Kidney tubule cell (primary cell): Measurements from ENCODE around the gene FCHSD2.

Source experiments
- DNase-seq: peaks from one replicate; pipeline ENCODE4 v3.0.0-alpha.2; 2018; ENCODE audit warnings: low spot score

The FCHSD2 gene

GRCh38 chr11:72970557-72971118 lies 171.5 kb downstream of the FCHSD2 start:
- DNase-seq: no peak

DNA sequence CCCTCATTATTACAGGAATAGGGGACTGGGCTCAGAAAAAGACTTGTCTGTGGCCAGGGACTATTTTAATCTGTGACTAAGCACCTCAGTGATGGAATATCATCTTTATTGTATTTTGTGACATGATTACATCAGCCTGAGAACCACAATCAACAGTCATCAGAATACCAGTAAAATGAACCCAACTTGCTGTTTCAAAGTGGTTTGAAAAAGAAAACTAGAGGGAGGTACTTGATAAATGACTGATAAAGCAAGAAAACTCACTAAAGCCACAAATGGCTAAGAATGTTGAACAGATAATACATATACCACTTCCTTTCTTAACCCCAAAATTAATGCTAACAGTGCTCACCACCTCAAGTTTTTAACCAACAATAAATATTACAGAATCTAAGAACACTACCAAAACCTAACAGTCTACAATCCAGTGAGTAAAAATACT lies 172.2 kb downstream of the FCHSD2 start:
- peak; percentile 61 for DNase-seq

- no peak for DNase-seq
Measured at GRCh38 chr11:72968390-72968789, 173.7 kb downstream of the FCHSD2 start.

DNA sequence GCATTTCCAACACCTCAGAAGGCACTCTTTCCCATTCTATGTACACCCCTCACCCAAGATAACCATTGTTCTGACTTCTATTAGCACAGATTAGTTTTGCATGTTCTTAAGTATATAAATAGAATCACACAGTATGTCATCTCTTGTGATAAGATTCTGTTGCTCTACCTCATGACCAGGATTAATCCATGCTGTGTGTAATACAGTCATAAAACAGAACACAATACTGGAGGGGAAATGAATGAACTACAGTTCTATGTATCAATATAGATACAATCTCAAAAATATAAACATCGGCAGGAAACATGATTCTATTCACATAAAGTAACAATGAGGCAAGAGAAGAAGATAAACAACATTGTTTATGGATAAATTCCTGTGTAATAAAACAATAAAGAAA lies 176.4 kb downstream of the FCHSD2 start:
- DNase-seq: no peak

DNA sequence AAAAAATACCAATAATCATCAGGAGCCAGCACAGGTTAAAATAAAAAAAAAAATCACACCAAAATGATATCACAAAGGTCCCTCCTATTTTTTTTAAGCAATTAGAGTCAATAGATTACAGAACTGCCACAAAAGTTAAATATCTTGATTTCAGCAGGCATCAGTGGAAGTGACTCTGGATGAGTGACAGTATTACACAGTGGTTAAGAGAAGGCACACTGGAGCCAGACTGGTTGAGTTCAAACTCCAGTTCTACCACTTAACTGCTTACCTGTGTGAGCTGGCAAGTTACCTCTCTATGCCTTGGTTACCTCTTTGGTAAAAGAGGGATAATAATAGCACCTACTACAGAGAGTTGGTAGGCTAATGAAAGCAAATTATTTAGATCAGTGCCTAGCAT lies 179.4 kb downstream of the FCHSD2 start:
- no peak for DNase-seq

- DNase-seq: no peak
Measured at GRCh38 chr11:72962084-72962483, 180.0 kb downstream of the FCHSD2 start.

DNA sequence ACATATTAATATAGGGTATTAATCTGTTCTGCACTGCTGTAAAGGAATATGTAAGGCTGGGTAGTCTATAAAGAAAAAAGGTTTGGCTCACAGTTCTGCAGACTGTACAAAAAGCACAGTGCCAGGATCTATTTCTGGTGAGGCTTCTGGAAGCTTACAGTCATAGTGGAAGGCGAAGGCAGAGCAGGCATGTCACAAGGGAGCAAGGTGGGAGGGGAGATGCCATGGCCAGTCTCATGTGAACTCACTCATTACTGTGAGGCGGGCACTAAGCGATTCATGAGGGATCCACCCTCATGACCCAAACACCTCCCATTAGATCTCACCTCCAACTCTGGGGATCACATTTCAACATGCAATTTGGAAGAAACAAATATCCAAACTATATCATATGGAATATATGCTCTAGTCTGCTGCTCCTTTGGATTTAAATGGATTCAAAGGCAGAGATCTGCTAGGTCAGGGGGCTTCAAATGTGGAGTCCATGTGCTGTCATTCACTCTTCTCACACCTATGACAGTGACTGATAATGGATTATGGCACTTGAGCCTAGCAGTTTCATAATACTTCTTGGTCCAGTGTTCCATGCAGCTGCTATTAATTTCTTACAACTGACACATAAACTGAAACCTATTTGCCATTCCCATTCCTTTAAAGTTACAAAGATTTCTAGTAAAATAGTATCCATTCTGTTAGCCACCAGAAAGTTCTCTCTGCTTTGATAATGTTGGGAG lies 182.0 kb downstream of the FCHSD2 start:
- no peak for DNase-seq

- no peak for DNase-seq
Measured at GRCh38 chr11:72958791-72959190, 183.3 kb downstream of the FCHSD2 start.

DNA sequence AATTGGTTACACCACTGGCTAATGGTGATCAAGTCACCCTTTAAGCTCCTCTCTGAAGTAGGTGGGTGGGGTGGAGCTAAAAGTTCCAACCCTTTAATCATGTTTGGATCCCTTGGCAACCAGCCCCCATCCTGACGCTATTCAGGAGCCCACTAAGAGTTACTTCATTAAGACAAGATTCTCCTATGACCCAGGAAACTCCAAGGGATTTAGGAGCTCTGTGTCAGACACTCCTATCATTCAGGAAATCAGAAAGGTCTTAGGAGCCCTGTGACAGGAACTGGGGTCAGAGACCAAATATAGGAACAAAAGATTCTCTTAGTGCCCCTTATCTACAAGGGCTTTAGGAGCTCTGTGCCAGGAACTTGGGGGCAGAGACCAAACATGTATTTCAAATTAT lies 186.7 kb downstream of the FCHSD2 start:
- no peak for DNase-seq

DNA sequence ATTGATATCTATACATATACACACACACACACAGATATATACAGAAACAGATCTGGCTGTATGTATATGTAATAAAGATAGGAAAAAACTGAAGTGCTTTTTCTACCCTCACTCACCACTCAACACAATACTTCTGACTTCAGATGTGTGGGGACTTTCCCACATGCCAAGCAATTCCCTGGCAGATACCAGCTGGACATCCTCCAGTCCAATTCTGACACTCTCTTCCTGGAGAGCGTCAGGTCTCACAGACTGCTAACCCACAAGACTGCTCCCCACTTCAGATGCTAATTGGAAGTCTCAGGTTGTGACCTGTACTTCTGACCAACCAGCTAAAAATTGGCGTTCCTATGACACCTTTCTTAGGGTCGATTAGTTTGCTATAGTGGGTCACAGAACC lies 187.3 kb downstream of the FCHSD2 start:
- peak; percentile 67 for DNase-seq

DNA sequence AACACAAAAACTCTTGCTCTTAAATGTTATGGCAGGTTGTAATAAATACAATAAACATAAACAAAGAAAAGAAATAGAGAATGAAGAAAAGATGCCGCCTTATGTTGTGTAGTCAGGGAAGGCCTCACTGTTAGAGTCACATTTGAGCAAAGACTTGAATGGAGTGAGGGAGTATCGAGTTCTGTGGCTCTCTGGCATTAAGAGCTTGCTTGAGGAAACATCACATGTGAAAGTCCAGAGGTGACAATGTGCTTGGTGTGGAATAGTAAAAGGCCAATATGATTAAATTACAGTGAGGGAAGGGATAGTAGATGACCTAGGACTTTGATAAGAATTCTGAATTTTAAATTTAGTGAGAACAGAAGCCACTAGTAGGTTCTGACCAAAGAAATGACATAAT lies 188.5 kb downstream of the FCHSD2 start:
- DNase-seq: no peak

DNA sequence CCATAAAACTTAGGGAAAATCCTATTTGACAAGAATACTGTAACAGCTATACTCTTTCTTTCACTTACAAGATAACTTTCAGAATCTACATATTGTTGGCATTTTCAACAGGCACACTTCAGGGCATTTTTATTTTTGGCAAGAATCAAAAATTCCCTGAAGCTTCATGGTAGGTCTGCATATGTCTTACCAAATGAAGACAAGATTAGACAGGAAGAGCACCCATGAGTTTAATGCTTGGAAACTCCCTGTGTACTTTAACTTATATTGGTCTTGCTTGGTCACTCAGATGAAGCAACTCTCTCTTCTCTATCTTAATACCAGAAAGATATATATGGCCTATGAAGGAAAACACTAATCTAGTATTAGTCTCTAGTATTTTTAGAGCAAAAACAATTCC lies 190.2 kb downstream of the FCHSD2 start:
- peak; percentile 10 for DNase-seq

- no peak for DNase-seq
Measured at GRCh38 chr11:72951193-72951592, 190.9 kb downstream of the FCHSD2 start.

GRCh38 chr11:72950685-72951084 lies 191.4 kb downstream of the FCHSD2 start:
- DNase-seq: no peak

GRCh38 chr11:72947229-72947628 lies 194.9 kb downstream of the FCHSD2 start:
- no peak for DNase-seq

DNA sequence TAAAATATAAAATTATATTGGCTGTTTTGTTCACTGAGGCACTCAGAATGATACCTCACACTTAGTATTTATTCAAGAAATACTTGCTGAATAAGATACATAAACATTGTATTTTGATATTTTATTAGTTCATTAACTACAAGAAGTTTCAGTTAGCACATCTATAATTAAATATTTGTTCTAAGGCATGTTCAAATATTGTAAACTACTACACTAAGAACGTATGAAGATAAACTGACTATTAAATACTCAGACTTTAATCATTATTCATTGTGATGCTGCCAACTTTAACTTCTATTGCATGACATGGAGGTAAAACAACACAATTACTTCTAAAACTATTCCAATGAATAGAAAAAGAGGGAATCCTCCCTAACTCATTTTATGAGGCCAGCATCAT lies 198.5 kb downstream of the FCHSD2 start:
- DNase-seq: no peak

GRCh38 chr11:72940417-72940816 lies 201.7 kb downstream of the FCHSD2 start:
- no peak for DNase-seq

DNA sequence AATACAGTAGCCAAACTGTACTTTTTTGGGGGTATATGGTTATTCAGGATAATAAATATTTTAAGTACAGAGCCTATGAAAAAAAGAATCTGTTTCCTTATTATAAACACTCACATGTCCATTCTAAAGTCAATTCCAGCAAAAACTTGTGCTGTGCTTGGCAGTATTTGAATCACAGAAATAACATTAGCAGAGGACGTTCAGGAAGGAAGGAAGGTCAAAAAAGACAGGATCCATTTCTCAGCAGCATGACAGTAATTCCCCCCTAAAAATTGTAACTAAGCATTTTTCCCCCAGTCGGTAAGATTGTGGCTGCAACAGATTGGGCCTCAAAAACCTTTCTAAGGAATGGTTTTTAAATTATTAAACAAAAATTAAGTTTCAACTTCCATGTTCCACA lies 203.1 kb downstream of the FCHSD2 start:
- no peak for DNase-seq

GRCh38 chr11:72937439-72937838 lies 204.7 kb downstream of the FCHSD2 start:
- DNase-seq: no peak

DNA sequence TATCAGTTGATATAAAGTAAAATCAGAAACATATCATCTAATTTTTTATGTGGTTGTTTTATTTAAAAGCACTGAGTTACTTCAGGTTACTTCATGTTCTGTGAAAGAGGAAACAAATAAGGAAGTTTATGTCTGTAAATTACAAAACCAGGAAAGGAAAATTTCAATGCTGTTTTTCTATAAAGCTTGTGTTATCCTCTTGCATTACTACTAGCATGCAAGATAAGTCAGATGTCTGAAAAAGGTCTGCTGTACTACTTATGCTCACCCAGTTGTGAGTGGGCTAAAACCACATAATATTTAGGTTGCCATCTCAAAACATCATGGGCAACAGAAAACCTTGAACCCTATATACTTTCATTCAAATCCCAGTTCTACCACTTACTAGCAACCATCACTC lies 206.4 kb downstream of the FCHSD2 start:
- DNase-seq: no peak

DNA sequence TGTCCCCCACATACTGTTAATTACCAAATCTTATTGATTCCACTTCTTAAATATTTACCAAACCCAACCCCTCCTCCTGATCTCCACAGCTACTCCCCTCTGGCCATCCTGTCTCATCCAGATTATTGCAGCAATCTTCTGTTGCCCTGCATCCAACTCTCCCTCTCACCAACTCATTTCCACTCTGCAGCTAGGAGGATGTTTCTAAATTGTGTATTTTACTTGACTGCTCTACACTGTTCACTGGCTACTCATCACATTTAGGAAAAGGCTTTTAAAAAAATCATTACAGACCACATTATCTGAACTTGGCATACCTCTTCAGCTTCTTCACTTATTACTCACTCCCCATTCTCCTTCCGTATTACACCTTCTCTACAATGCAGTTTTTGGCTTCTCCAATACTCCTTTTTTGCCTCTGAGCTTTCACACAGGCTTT lies 210.0 kb downstream of the FCHSD2 start:
- peak; percentile 17 for DNase-seq

GRCh38 chr11:72930008-72930407 lies 212.1 kb downstream of the FCHSD2 start:
- no peak for DNase-seq

DNA sequence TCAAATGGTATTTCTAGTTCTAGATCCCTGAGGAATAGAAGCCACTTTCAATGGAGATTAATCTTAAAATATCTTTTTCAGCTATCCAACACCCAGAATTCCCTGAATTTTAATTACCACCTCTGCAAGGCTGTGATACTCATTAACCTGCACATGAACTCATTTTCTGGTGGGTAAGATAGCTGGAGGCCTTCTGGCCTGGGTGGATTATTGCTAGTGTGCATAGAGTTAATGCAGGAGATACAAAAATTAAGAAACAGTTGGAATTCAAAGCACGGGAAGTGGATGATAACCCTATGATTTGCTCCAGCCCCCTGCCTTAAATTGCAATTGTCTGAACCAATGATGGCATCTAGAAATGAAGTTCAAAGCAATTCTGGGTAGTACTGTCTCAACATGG lies 212.9 kb downstream of the FCHSD2 start:
- no peak for DNase-seq

DNA sequence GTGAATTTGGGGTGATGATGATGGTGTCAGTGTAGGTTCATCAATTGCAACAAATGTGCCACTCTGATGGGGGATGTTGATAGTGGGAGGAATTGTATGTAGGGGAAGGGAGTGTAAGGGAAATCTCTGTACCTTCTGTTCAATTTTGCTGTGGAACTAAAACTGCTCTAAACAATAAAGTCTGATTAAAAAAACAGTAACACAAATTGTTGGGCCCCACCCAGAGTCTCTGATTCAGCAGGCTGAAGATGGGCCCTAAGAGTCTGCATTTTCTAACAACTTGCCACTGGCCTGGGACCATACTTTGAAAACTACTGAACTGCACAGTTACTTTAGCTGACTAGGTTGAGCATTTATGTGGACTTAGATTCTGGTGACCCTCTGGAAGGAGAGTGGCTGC lies 214.7 kb downstream of the FCHSD2 start:
- DNase-seq: no peak
